H9 (cell line): ENCODE measurements around the gene CMPK2. TPM values are rescaled to one million over a fixed set of nuclear protein-coding genes. Genes with fewer than 3 reads are reported as not detected.

Experiments
- DNase-seq: peaks from one replicate; pipeline ENCODE4 v3.0.0-alpha.2; 2017
- H2AFZ ChIP-seq: one replicate; pipeline ENCODE4 v1.6.1; 2013; ENCODE audit warnings: mild to moderate bottlenecking, low read length, control low read depth, moderate library complexity
- H2AK5ac ChIP-seq: 2 replicates; pipeline ENCODE4 v1.6.1; 2013; ENCODE audit warnings: low read length, control low read depth, mixed read lengths; ENCODE audit not compliant: insufficient read length
- H2BK120ac ChIP-seq: one replicate; pipeline ENCODE4 v1.6.1; 2013; ENCODE audit warnings: low read depth, mild to moderate bottlenecking, low read length, control low read depth, inconsistent platforms; ENCODE audit not compliant: poor library complexity, severe bottlenecking
- H2BK12ac ChIP-seq: 2 replicates; pipeline ENCODE4 v1.6.1; 2013; ENCODE audit warnings: low read length, control low read depth, mixed read lengths, low read depth; ENCODE audit not compliant: insufficient read length
- H2BK15ac ChIP-seq: 2 replicates; pipeline ENCODE4 v1.6.1; 2013; ENCODE audit warnings: low read depth, low read length, control low read depth
- H2BK20ac ChIP-seq: one replicate; pipeline ENCODE4 v1.6.1; 2013; ENCODE audit warnings: low read depth, mild to moderate bottlenecking, low read length, control low read depth, inconsistent platforms; ENCODE audit not compliant: poor library complexity, severe bottlenecking
- H2BK5ac ChIP-seq: 2 replicates; pipeline ENCODE4 v1.6.1; 2013; ENCODE audit warnings: low read length, control low read depth, mixed read lengths; ENCODE audit not compliant: insufficient read length
- H3K14ac ChIP-seq: 2 replicates; pipeline ENCODE4 v1.6.1; 2013; ENCODE audit warnings: low read length, control low read depth; ENCODE audit not compliant: insufficient read depth
- H3K18ac ChIP-seq: 2 replicates; pipeline ENCODE4 v1.6.1; 2013; ENCODE audit warnings: low read depth, mild to moderate bottlenecking, mixed read lengths, low read length, control low read depth; ENCODE audit not compliant: insufficient read length
- H3K23ac ChIP-seq: 2 replicates; pipeline ENCODE4 v1.6.1; 2013; ENCODE audit warnings: low read length, control low read depth, mixed read lengths, low read depth; ENCODE audit not compliant: insufficient read length
- H3K23me2 ChIP-seq: 2 replicates; pipeline ENCODE4 v1.6.1; 2013; ENCODE audit warnings: low read depth, mild to moderate bottlenecking, mixed read lengths, low read length, control low read depth; ENCODE audit not compliant: insufficient read length, poor library complexity, severe bottlenecking
- H3K27ac ChIP-seq: 2 replicates; pipeline ENCODE4 v1.5.1; 2013; ENCODE audit warnings: low read length, control low read depth, mixed read lengths, low read depth; ENCODE audit not compliant: insufficient read length
- H3K27me3 ChIP-seq: 2 replicates; pipeline ENCODE4 v1.6.1; 2013; ENCODE audit warnings: low read length, control low read depth, inconsistent platforms; ENCODE audit not compliant: insufficient read depth
- H3K4ac ChIP-seq: 2 replicates; pipeline ENCODE4 v1.6.1; 2013; ENCODE audit warnings: low read depth, mild to moderate bottlenecking, control low read depth, inconsistent platforms, low read length, moderate library complexity
- H3K4me1 ChIP-seq: 2 replicates; pipeline ENCODE4 v1.6.1; 2013; ENCODE audit warnings: low read length, control low read depth, inconsistent platforms; ENCODE audit not compliant: insufficient read depth
- H3K4me2 ChIP-seq: 2 replicates; pipeline ENCODE4 v1.6.1; 2013; ENCODE audit warnings: low read length, control low read depth, mixed read lengths; ENCODE audit not compliant: insufficient read length, insufficient read depth
- H3K56ac ChIP-seq: 2 replicates; pipeline ENCODE4 v1.6.1; 2013; ENCODE audit warnings: low read depth, mild to moderate bottlenecking, mixed read lengths, low read length, control low read depth; ENCODE audit not compliant: insufficient read length
- H3K79me1 ChIP-seq: 2 replicates; pipeline ENCODE4 v1.6.1; 2013; ENCODE audit warnings: low read depth, mild to moderate bottlenecking, moderate library complexity, low read length, control low read depth, inconsistent platforms; ENCODE audit not compliant: insufficient read depth, poor library complexity, severe bottlenecking
- H3K79me2 ChIP-seq: 2 replicates; pipeline ENCODE4 v1.6.1; 2013; ENCODE audit warnings: low read length, control low read depth, inconsistent platforms; ENCODE audit not compliant: insufficient read depth
- H3K9ac ChIP-seq: 2 replicates; pipeline ENCODE4 v1.6.1; 2013; ENCODE audit warnings: low read length, control low read depth, mixed read lengths; ENCODE audit not compliant: insufficient read length; ENCODE audit errors: extremely low read depth
- H3K9me3 ChIP-seq: one replicate; pipeline ENCODE4 v1.6.1; 2013; ENCODE audit warnings: low read depth, low read length, inconsistent platforms; ENCODE audit not compliant: control insufficient read depth
- H3T11ph ChIP-seq: one replicate; pipeline ENCODE4 v1.6.1; 2013; ENCODE audit warnings: mild to moderate bottlenecking, low read length, control low read depth, inconsistent platforms
- H4K20me1 ChIP-seq: one replicate; pipeline ENCODE4 v1.6.1; 2013; ENCODE audit not compliant: control insufficient read depth, insufficient read length, insufficient read depth
- H4K5ac ChIP-seq: 2 replicates; pipeline ENCODE4 v1.6.1; 2013; ENCODE audit warnings: low read depth, mild to moderate bottlenecking, mixed read lengths, low read length, control low read depth; ENCODE audit not compliant: insufficient read length
- H4K8ac ChIP-seq: replicated peaks from 2 replicates; pipeline ENCODE4 v1.6.1; 2013; ENCODE audit warnings: low read length, control low read depth, mixed read lengths, low read depth; ENCODE audit not compliant: insufficient read length
- H4K91ac ChIP-seq: 2 replicates; pipeline ENCODE4 v1.6.1; 2013; ENCODE audit warnings: low read depth, mild to moderate bottlenecking, moderate library complexity, mixed read lengths, low read length, control low read depth; ENCODE audit not compliant: insufficient read length
- H3K27ac Mint-ChIP-seq, 3 experiments: 2 replicates in 2 of 3; 3 replicates in 1 of 3; pipeline ENCODE4 v1.8.0; 2020 to 2021; ENCODE audit warnings: mixed read lengths in 3 of 3, mild to moderate bottlenecking in 1 of 3, moderate library complexity in 1 of 3
- H3K27me3 Mint-ChIP-seq: 2 replicates; pipeline ENCODE4 v1.8.0; 2021; ENCODE audit warnings: low read depth, mild to moderate bottlenecking, moderate library complexity, mixed read lengths
- H3K36me3 Mint-ChIP-seq, 3 experiments: 2 replicates in 2 of 3; 3 replicates in 1 of 3; pipeline ENCODE4 v1.8.0; 2020 to 2021; ENCODE audit warnings: low read depth in 3 of 3, mixed read lengths in 3 of 3; ENCODE audit not compliant: insufficient read depth in 1 of 3
- H3K4me1 Mint-ChIP-seq, 2 experiments: 2 replicates each; pipeline ENCODE4 v1.8.0; 2020; ENCODE audit warnings: mixed read lengths in 2 of 2
- H3K4me3 Mint-ChIP-seq, 2 experiments: 2 replicates in 1 of 2; 3 replicates in 1 of 2; pipeline ENCODE4 v1.8.0; 2020 to 2021; ENCODE audit warnings: mild to moderate bottlenecking in 2 of 2, mixed read lengths in 2 of 2, moderate library complexity in 1 of 2
- H3K9me3 Mint-ChIP-seq, 2 experiments: 2 replicates in 1 of 2; 3 replicates in 1 of 2; pipeline ENCODE4 v1.8.0; 2020; ENCODE audit warnings: mild to moderate bottlenecking in 2 of 2, mixed read lengths in 2 of 2, moderate library complexity in 1 of 2
- total RNA-seq: library from RNA; stranded (reverse); gene quantifications from 2 replicates; pipeline ENCODE4 v1.2.1, GENCODE V29; 2021
- TF ChIP-seq, protein P1 (sequence below): fragments of 200-600 bp; sonication (generic); conservative IDR thresholded peaks from 3 replicates; pipeline ENCODE4 v1.8.0; 2021; ENCODE audit warnings: antibody characterized with exemption, mild to moderate bottlenecking

Gene CMPK2
- total RNA-seq, 1 experiment from 2014 or later, result 0.90 TPM

DNA sequence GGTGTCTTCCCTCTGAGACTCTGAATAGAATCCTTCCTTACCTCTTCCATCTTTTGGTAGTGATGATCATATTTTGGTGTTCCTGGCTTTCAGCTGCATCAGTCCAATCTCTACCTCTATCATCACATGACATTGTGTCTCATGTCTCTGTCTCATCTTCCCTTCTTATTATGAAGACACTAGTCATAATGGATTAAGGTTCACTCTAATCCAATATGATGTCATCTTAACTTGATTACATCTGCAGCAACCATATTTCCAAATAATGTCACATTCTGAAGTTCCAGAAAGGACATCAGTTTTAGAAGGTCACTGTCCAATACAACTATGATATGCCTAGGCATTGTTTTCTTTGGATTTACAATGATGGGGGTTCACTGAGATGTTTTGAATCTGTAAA is 31.5 kb downstream of the CMPK2 start:
- Mint-ChIP-seq H3K4me1 (no peaks in the 10 kb centered on the region; a peak in 1 of 4 replicates), H3K36me3 (peaks cover 9 to 28% (median 11%) of the 10 kb centered on the region in 3 experiments)

More for the DNA sequence above, 31.5 kb downstream of the CMPK2 start:
- Histone ChIP-seq H3K4me1 (no peaks in the 10 kb centered on the region), H2BK5ac (no peak overlapping the region), H3K79me2 (no peaks in the 10 kb centered on the region), H3K23me2 (no peaks in the 10 kb centered on the region), H4K8ac (no peak overlapping the region), H3K79me1 (no peaks in the 10 kb centered on the region), H3K27me3 (no peaks in the 10 kb centered on the region), H4K5ac (no peak overlapping the region), H2BK12ac (no peak overlapping the region), H4K91ac (no peak overlapping the region), H3K14ac (no peak overlapping the region), H3K23ac (no peak overlapping the region), H3K4ac (no peak overlapping the region), H3K56ac (no peak overlapping the region), H3K18ac (no peak overlapping the region), H3K27ac (no peak overlapping the region), H2BK20ac (no peak overlapping the region), H2AFZ (no peak overlapping the region), H2BK15ac (no peak overlapping the region), H3K9ac (no peak overlapping the region), H3K4me2 (no peak overlapping the region), H2AK5ac (no peak overlapping the region), H3T11ph (no peak overlapping the region), H4K20me1 (no peaks in the 10 kb centered on the region), H3K9me3 (no peaks in the 10 kb centered on the region), H2BK120ac (no peak overlapping the region)
- H3K4me3 Mint-ChIP-seq, result no peak overlapping the region
- DNase-seq, result no peak
- H3K27me3 Mint-ChIP-seq, result no peaks in the 10 kb centered on the region; the same call in none of the 2 replicates
- H3K9me3 Mint-ChIP-seq, result peaks cover 44 to 55% of the 10 kb centered on the region in 2 experiments
- H3K27ac Mint-ChIP-seq, result no peak overlapping the region
- TF ChIP-seq, protein P1, sequence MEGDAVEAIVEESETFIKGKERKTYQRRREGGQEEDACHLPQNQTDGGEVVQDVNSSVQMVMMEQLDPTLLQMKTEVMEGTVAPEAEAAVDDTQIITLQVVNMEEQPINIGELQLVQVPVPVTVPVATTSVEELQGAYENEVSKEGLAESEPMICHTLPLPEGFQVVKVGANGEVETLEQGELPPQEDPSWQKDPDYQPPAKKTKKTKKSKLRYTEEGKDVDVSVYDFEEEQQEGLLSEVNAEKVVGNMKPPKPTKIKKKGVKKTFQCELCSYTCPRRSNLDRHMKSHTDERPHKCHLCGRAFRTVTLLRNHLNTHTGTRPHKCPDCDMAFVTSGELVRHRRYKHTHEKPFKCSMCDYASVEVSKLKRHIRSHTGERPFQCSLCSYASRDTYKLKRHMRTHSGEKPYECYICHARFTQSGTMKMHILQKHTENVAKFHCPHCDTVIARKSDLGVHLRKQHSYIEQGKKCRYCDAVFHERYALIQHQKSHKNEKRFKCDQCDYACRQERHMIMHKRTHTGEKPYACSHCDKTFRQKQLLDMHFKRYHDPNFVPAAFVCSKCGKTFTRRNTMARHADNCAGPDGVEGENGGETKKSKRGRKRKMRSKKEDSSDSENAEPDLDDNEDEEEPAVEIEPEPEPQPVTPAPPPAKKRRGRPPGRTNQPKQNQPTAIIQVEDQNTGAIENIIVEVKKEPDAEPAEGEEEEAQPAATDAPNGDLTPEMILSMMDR, result no peak
